Inferior parietal cortex (tissue), 1 donor: ENCODE data around the gene MTARC2.
A peak's percentile ranks its signal among the peaks of the same experiment; 100 is the strongest.
"Not testable (repeated sequence)": the region's sequence is repeated elsewhere in the genome, so short reads cannot be mapped to it uniquely, and the experiment has no call there.

Experiments
- DNase-seq: peaks from one replicate; pipeline ENCODE4 v3.0.0-alpha.2; 2016; ENCODE audit errors: extremely low spot score

The MTARC2 gene

DNA sequence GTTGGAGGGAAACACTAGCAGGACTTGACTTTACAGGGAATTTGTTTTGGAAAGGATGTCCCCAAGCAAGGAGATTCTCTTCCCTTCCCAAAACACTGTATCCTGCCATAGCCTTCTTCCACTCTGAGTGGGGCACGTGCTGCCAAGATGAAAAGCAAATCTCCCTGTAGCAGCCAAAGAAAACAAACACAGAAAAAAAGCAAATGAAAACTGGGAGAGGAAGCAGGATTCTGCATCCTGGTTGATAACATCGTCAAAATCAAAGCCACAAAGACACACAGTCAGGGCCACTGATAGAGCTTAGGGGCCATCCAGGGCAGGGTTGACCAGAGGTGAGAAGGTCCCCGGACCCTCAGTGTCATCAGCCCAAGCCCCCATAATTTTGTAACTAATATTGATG, 16.0 kb upstream of the MTARC2 start:
- no peak for DNase-seq

- no peak for DNase-seq
These were observed 15.5 kb upstream of the MTARC2 start for GRCh38 chr1:220732621-220733020.

DNA sequence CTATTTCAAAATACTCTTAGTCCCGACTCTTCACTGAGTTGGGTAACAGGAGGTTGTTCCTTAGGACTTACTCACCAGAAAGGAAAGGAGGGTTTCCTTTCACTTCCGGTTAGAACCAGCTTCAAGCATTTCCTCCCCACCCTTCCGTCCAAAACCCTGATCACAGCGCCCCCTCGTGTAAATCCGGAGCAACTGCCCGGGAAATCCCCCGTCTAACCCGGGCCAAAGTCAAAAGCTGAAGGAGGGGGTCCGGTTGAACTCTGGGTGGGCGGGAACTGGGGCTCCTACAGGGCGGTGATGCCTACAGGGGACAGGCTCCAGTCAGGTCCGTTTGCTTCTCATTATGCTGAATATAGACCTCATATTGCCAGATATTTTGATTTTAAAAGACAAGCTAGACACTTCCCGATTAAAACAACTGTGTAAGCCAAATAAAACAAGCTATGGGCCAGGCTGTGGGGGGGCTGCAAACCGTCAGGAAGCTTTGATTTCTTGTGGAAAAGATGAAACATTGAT, 15.0 kb upstream of the MTARC2 start:
- peak; percentile 67 for DNase-seq

DNA sequence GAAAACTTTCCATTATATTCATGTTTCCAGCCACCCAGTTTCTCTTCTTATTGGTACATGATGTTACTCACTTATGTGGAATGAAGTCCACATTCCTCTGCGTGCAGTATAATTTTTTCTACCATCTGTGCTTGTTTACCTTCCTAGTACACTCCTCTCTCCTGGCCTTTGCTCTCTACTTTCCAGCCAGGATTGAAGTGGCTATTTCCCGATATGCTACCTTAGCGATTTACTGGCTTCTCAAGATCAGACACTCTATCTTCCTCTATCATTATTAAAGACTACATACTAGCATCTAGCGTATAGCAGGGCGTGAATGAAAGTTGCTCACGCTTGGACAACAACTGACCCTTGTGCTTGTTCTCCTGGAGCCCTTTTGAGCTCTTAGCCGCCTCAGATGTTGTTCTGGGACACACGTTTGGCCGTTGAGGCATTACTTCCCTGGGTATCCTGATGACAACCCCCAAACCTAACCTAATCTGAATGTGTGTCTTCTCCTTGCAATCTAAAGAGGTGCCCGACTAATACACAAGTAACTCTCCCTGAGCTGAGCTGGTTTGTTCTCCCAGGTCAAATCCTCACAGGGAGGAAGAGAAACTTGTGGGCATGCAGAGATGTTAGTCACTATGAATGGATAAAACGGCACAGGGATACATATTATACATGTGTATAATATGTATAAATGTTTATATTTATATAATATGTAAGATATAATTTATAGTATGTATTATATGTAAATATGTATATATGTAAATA, 13.4 kb upstream of the MTARC2 start:
- no peak for DNase-seq

GRCh38 chr1:220736283-220736682, 11.8 kb upstream of the MTARC2 start:
- DNase-seq = not testable (repeated sequence)

GRCh38 chr1:220741349-220741748, 6.8 kb upstream of the MTARC2 start:
- DNase-seq = no peak

DNA sequence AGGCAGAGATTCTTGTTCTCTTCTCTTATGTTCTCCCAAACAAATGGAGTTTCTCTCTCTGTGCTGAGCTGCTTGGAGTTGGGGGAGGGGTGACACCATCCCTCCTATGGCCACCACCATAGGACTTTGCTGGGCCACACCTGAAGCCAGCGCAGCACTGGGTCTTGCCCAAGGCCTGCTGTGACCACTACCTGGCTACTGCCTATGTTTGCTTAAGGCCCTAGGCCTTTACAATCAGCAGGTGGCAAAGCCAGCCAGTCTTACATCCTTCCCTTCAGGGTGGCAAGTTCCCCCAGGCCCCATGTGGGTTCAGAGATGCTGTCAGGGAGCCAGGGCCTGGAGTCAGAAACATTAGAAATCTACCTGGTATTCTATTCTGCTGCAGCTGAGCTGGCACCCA, 6.3 kb upstream of the MTARC2 start:
- DNase-seq = no peak

DNA sequence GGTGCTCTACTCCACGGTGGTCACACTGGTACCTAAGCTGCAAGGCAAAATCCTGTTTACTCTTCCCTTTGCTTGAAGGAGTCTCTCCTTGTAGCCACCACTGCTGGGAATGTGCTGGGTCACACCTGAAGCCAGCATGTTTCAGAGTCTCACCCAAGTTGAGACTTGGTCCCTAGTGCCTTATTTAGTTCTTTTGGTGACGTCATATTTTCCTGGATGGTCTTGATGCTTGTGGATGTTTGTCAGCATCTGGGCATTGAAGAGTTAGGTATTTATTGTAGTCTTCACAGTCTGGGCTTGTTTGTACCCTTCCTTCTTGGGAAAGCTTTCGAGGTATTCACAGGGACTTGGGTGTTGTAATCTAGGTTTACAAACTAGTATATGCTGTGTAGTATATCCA, 5.6 kb upstream of the MTARC2 start:
- DNase-seq = no peak

DNA sequence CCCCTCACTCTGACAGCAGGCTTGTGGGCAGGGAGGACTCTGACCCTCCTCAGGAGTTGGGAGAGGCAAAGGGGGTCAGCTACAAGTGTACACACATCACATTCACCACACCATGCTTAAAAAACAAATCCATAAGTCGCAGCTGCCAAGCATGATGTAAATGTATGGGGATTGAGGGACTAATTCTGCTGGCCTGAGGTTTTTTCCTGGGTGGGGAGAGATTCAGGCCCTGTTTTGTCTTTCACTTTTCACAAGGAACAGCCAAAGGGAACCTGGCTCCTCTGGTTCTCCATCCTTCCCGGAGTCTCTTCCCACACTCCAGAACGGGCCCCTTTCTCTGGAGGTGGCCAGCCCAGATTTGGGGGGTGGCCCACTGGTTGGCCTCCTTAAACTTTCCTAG, 1.3 kb upstream of the MTARC2 start:
- DNase-seq = no peak

DNA sequence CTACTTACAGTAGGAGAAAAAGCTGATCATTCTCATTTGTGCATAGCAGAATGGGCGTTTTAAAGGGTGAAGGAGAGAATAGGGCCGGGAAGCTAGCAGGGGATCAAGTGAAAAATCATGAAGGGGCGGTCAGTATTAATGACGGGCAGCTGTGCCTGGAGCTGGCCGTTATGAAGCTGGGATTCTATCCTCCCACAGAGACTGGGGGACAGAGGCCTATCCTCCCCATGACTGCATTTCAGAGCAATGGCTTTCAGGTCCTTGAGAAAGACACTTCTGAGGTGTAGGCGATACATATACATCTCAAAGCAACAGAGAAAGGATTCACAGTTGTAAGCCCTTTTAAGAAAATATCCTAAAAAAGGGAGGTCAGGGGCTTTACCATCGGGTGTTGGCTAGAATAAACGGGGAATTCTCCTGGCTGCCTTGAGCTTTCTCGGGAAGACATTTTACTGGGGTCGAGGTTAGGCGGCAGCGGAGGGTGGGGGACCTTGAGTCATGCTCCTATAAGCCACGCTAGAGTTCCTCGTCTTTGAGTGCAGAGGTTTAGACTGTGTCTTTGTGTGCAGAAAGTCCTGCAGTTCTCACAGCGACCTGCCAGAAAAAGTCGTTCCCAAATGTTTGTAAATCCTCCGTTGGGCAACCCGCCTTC, 559 bp upstream of the MTARC2 start:
- no peak for DNase-seq

DNA sequence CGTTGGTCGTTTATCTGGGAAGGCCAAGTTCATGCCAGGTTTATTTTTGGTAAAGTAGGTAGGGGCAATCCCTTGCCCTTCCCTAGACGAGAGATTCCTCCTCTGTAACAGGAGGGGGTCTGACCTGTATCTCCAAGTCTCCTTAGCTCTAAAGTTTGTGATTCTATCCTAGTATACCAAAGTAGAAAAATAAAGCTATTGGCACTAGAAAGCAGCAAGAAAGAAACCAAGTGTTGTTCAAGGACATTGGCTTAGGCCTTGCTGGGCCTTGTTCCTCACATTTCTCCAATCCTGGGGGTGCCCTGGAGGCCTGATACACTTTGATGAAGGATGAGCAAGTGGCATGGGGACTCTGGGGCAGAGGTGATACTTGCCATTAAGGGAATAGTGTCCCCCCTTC, 814 bp downstream of the MTARC2 start:
- DNase-seq = no peak

DNA sequence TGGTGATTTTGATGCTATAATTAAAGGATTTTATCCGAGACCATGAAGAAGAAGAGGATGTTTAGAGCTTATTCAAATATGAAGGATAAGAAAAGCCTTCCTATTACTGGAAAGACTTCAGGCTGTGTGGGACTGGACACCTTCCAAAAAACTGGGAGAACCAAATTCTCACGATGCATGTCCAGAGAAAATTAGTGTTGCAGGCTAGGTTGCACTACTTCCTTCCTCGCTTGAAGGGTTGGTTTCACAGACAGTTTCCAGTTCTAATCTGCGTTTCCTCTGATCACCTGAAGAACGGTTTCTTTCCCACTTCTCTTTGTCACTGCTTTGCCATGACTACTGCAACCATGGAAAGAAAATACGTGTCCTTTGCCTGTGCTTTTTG, 2.0 kb downstream of the MTARC2 start:
- no peak for DNase-seq

GRCh38 chr1:220751111-220751510, 3.0 kb downstream of the MTARC2 start:
- DNase-seq = no peak

GRCh38 chr1:220754212-220754917, 6.2 kb downstream of the MTARC2 start:
- no peak for DNase-seq

GRCh38 chr1:220754918-220755295, 6.8 kb downstream of the MTARC2 start:
- DNase-seq = no peak

GRCh38 chr1:220755309-220755708, 7.2 kb downstream of the MTARC2 start:
- no peak for DNase-seq

GRCh38 chr1:220757441-220757840, 9.3 kb downstream of the MTARC2 start:
- DNase-seq = no peak

- DNase-seq = no peak
These were observed 11.0 kb downstream of the MTARC2 start for GRCh38 chr1:220759147-220759546.

- no peak for DNase-seq
These were observed 13.7 kb downstream of the MTARC2 start for GRCh38 chr1:220761688-220762427.

DNA sequence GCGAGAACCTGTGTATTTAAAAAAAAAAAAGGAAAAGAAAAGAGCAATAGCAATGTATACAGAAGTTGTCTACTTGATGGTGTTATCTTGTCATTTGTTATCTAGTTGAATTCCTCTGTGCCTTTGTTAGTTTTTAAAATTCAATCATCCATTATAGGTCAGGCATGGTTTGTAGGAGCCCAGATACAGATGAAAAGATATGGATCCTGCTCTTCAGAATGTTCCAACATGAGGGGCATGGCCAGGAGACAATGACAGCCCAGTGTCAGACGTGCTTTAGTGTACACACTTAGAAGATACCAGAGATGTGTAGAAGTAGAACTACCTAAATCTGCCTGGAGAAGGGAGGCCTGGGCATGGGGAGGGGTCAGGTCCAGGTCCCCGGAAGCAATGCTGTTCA, 16.6 kb downstream of the MTARC2 start:
- no peak for DNase-seq

GRCh38 chr1:220767312-220768125, 19.4 kb downstream of the MTARC2 start:
- no peak for DNase-seq
